Thyroid gland (tissue), 4 donors: ENCODE data around the gene FANCC.

Experiments
- POLR2A ChIP-seq, 2 donors: fragments of 450-650 bp; IDR thresholded peaks; one replicate each; pipeline ENCODE4 v1.6.1; 2017; ENCODE audit warnings: antibody characterized with exemption in 2 of 2, mild to moderate bottlenecking in 2 of 2, moderate library complexity in 1 of 2
- TF ChIP-seq, protein P1 (sequence below), 6 experiments: fragments of 200-600 bp in 3 of 6; fragments of 450-650 bp in 3 of 6; sonication (generic) in 3 of 6; IDR thresholded peaks; one replicate each; pipeline ENCODE4 v1.5.1; 2016 to 2019; ENCODE audit warnings: antibody characterized with exemption in 6 of 6, mild to moderate bottlenecking in 2 of 6, inconsistent platforms in 1 of 6, moderate library complexity in 1 of 6

DNA sequence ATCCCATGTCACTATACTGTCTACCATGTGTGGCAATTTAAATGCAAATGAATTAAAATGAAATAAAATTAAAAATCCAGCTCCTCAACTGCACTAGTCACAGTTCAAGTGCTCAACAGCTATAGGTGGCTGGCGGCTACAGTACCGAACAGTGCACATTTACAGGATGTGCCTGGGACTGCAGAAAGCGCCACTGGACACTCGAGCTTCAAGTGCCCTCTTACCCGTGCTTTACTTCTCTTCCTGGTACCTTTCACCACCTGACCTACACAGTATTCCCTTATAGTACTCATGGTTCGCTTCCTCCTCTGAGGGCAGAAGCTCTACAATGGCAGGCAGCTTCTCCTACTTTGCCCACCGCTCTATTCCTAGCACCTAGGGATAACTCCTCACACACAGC, 166.6 kb downstream of the FANCC start:
- no peak for TF ChIP-seq POLR2A (IDR thresholded peaks at IDR 0.05)
- TF ChIP-seq, protein P1, sequence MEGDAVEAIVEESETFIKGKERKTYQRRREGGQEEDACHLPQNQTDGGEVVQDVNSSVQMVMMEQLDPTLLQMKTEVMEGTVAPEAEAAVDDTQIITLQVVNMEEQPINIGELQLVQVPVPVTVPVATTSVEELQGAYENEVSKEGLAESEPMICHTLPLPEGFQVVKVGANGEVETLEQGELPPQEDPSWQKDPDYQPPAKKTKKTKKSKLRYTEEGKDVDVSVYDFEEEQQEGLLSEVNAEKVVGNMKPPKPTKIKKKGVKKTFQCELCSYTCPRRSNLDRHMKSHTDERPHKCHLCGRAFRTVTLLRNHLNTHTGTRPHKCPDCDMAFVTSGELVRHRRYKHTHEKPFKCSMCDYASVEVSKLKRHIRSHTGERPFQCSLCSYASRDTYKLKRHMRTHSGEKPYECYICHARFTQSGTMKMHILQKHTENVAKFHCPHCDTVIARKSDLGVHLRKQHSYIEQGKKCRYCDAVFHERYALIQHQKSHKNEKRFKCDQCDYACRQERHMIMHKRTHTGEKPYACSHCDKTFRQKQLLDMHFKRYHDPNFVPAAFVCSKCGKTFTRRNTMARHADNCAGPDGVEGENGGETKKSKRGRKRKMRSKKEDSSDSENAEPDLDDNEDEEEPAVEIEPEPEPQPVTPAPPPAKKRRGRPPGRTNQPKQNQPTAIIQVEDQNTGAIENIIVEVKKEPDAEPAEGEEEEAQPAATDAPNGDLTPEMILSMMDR (IDR thresholded peaks at IDR 0.05): no peak
